ENCODE results near the gene CNGB1. TPM values are rescaled to one million over a fixed set of nuclear protein-coding genes. Genes with fewer than 3 reads are reported as not detected.
"Not testable (repeated sequence)": the region's sequence is repeated elsewhere in the genome, so short reads cannot be mapped to it uniquely, and the experiment has no call there.

The CNGB1 gene
- total RNA-seq, 3 donors from 2014 or later, result not detected

GRCh38 chr16:57926041-57926440, 44.9 kb downstream of the CNGB1 start:
- Mint-ChIP-seq H3K36me3 (ENCODE audit: insufficient read depth) (no peaks in the 10 kb centered on the region), H3K9me3 (no peaks in the 10 kb centered on the region), H3K4me3 (no peak overlapping the region), H3K27me3 (ENCODE audit: low read depth) (peaks cover 3% of the 10 kb centered on the region), H3K4me1 (ENCODE audit: low read depth) (no peaks in the 10 kb centered on the region)
- ATAC-seq (no peak), DNase-seq (no peak)

GRCh38 chr16:57925310-57925709, 45.6 kb downstream of the CNGB1 start:
- Mint-ChIP-seq H3K4me1 (ENCODE audit: low read depth) (no peaks in the 10 kb centered on the region), H3K4me3 (no peak overlapping the region), H3K9me3 (no peaks in the 10 kb centered on the region), H3K36me3 (ENCODE audit: insufficient read depth) (no peaks in the 10 kb centered on the region), H3K27me3 (ENCODE audit: low read depth) (peaks cover 3% of the 10 kb centered on the region)
- DNase-seq (no peak), ATAC-seq (no peak)

GRCh38 chr16:57924514-57924913, 46.4 kb downstream of the CNGB1 start:
- Mint-ChIP-seq H3K9me3 (no peaks in the 10 kb centered on the region), H3K4me3 (no peak overlapping the region), H3K36me3 (ENCODE audit: insufficient read depth) (no peaks in the 10 kb centered on the region), H3K4me1 (ENCODE audit: low read depth) (no peaks in the 10 kb centered on the region), H3K27me3 (ENCODE audit: low read depth) (peaks cover 3% of the 10 kb centered on the region)
- DNase-seq (no peak), ATAC-seq (no peak)

- no peak for ATAC-seq
- H3K27me3 Mint-ChIP-seq (ENCODE audit: low read depth), result peaks cover 3% of the 10 kb centered on the region
- H3K36me3 Mint-ChIP-seq (ENCODE audit: insufficient read depth), result no peaks in the 10 kb centered on the region
- no peak for DNase-seq
- H3K9me3 Mint-ChIP-seq, result no peaks in the 10 kb centered on the region
- H3K4me3 Mint-ChIP-seq, result no peak overlapping the region
- no peaks in the 10 kb centered on the region for H3K4me1 Mint-ChIP-seq (ENCODE audit: low read depth)
These were observed 47.1 kb downstream of the CNGB1 start for GRCh38 chr16:57923841-57924240.

GRCh38 chr16:57923418-57923817, 47.5 kb downstream of the CNGB1 start:
- ATAC-seq (no peak), DNase-seq (no peak)
- Mint-ChIP-seq H3K4me1 (ENCODE audit: low read depth) (no peaks in the 10 kb centered on the region), H3K27me3 (ENCODE audit: low read depth) (peaks cover 3% of the 10 kb centered on the region), H3K36me3 (ENCODE audit: insufficient read depth) (no peaks in the 10 kb centered on the region), H3K4me3 (no peak overlapping the region), H3K9me3 (no peaks in the 10 kb centered on the region)

GRCh38 chr16:57920880-57921229, 50.1 kb downstream of the CNGB1 start:
- no peak for DNase-seq

GRCh38 chr16:57920215-57920879, 50.6 kb downstream of the CNGB1 start:
- peaks cover 3% of the 10 kb centered on the region for H3K27me3 Mint-ChIP-seq (ENCODE audit: low read depth)
- no peaks in the 10 kb centered on the region for H3K36me3 Mint-ChIP-seq (ENCODE audit: insufficient read depth)
- no peaks in the 10 kb centered on the region for H3K4me1 Mint-ChIP-seq (ENCODE audit: low read depth)
- H3K4me3 Mint-ChIP-seq, result no peak overlapping the region
- DNase-seq (no peak), ATAC-seq (no peak)
- no peaks in the 10 kb centered on the region for H3K9me3 Mint-ChIP-seq

More at GRCh38 chr16:57920880-57921229, 50.1 kb downstream of the CNGB1 start:
- H3K4me3 Mint-ChIP-seq, result no peak overlapping the region
- peaks cover 3% of the 10 kb centered on the region for H3K27me3 Mint-ChIP-seq (ENCODE audit: low read depth)
- no peaks in the 10 kb centered on the region for H3K9me3 Mint-ChIP-seq
- no peaks in the 10 kb centered on the region for H3K36me3 Mint-ChIP-seq (ENCODE audit: insufficient read depth)
- no peak for ATAC-seq
- H3K4me1 Mint-ChIP-seq (ENCODE audit: low read depth), result no peaks in the 10 kb centered on the region

- Mint-ChIP-seq H3K36me3 (ENCODE audit: insufficient read depth) (no peaks in the 10 kb centered on the region), H3K9me3 (no peaks in the 10 kb centered on the region), H3K4me1 (ENCODE audit: low read depth) (no peaks in the 10 kb centered on the region), H3K4me3 (no peak overlapping the region), H3K27me3 (ENCODE audit: low read depth) (peaks cover 3% of the 10 kb centered on the region)
- no peak for ATAC-seq
- no peak for DNase-seq
These were observed 51.9 kb downstream of the CNGB1 start for GRCh38 chr16:57918994-57919393.

- Mint-ChIP-seq H3K36me3 (ENCODE audit: insufficient read depth) (no peaks in the 10 kb centered on the region), H3K4me3 (no peak overlapping the region), H3K4me1 (ENCODE audit: low read depth) (no peaks in the 10 kb centered on the region), H3K9me3 (no peaks in the 10 kb centered on the region), H3K27me3 (ENCODE audit: low read depth) (no peaks in the 10 kb centered on the region)
- no peak for DNase-seq
- no peak for ATAC-seq
These were observed 52.5 kb downstream of the CNGB1 start for GRCh38 chr16:57918444-57918843.

- DNase-seq; H3K36me3 Mint-ChIP-seq (ENCODE audit: insufficient read depth); ATAC-seq; H3K4me3 Mint-ChIP-seq; H3K4me1 Mint-ChIP-seq (ENCODE audit: low read depth); H3K27me3 Mint-ChIP-seq (ENCODE audit: low read depth); H3K9me3 Mint-ChIP-seq: not testable (repeated sequence)
These were observed 53.0 kb downstream of the CNGB1 start for GRCh38 chr16:57917929-57918328.

- not testable (repeated sequence) for H3K4me1 Mint-ChIP-seq (ENCODE audit: low read depth); H3K27me3 Mint-ChIP-seq (ENCODE audit: low read depth); H3K9me3 Mint-ChIP-seq; H3K4me3 Mint-ChIP-seq; ATAC-seq; H3K36me3 Mint-ChIP-seq (ENCODE audit: insufficient read depth); DNase-seq
These were observed 53.4 kb downstream of the CNGB1 start for GRCh38 chr16:57917489-57917888.

GRCh38 chr16:57916735-57917438, 54.0 kb downstream of the CNGB1 start:
- no peak for ATAC-seq
- DNase-seq, result no peak
- H3K36me3 Mint-ChIP-seq (ENCODE audit: insufficient read depth), result no peaks in the 10 kb centered on the region
- no peak overlapping the region for H3K4me3 Mint-ChIP-seq
- H3K4me1 Mint-ChIP-seq (ENCODE audit: low read depth), result no peaks in the 10 kb centered on the region
- H3K27me3 Mint-ChIP-seq (ENCODE audit: low read depth), result no peaks in the 10 kb centered on the region
- no peaks in the 10 kb centered on the region for H3K9me3 Mint-ChIP-seq

GRCh38 chr16:57915811-57916488, 55.0 kb downstream of the CNGB1 start:
- ATAC-seq (no peak), DNase-seq (no peak)
- no peak overlapping the region for H3K4me3 Mint-ChIP-seq

GRCh38 chr16:57915267-57915666, 55.7 kb downstream of the CNGB1 start:
- DNase-seq (no peak), ATAC-seq (no peak)
- H3K4me3 Mint-ChIP-seq, result no peak overlapping the region
- H3K36me3 Mint-ChIP-seq (ENCODE audit: insufficient read depth), result no peaks in the 10 kb centered on the region
- H3K9me3 Mint-ChIP-seq, result no peaks in the 10 kb centered on the region
- H3K4me1 Mint-ChIP-seq (ENCODE audit: low read depth), result no peaks in the 10 kb centered on the region
- peaks cover 1% of the 10 kb centered on the region for H3K27me3 Mint-ChIP-seq (ENCODE audit: low read depth)

More at GRCh38 chr16:57915811-57916488, 55.0 kb downstream of the CNGB1 start:
- peaks cover 1% of the 10 kb centered on the region for H3K27me3 Mint-ChIP-seq (ENCODE audit: low read depth)
- H3K36me3 Mint-ChIP-seq (ENCODE audit: insufficient read depth), result no peaks in the 10 kb centered on the region
- no peaks in the 10 kb centered on the region for H3K4me1 Mint-ChIP-seq (ENCODE audit: low read depth)
- no peaks in the 10 kb centered on the region for H3K9me3 Mint-ChIP-seq
